ENCODE data around the gene CEP72.
A peak's percentile ranks its signal among the peaks of the same experiment; 100 is the strongest.
"Not testable (repeated sequence)": the region's sequence is repeated elsewhere in the genome, so short reads cannot be mapped to it uniquely, and the experiment has no call there.

The CEP72 gene

DNA sequence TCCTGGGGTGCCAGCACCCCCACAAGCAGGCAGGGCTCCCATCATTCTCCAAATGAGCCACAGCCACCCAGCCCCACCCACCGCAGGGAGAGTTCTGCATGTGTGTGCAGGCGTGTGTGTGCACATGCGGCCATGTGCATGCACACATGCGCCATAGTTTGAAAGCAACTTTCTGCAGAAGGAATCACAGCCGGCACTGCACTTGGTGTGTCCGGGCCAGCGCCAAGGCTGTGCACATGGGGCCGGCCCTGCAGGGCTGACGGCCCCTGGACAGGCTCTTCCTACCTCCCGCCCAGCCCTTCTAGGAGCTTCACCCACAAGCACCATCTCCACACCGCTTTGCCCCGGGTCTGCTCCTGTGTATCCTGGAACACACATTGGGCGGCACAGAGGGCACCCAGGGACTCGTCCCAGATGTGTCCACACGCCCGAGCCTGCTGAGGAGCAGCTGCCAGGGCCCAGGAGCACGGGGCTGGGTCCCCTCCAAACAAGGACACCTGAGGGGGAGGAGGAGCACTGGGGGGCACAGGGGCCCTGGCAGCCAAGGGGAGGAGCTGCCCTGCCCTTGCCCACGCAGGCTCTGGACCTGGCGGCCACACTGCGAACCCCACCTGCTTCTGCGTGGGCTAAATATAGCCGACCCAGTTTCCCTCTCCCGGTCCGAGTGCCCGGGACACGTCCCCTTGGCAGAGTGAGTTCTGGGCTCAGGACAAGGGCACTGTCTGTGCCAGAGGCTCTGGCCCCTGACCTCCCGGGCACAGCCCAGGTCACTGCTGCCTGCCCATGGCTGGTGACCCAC is 61.9 kb downstream of the CEP72 start:
- DNase-seq = no peak

DNA sequence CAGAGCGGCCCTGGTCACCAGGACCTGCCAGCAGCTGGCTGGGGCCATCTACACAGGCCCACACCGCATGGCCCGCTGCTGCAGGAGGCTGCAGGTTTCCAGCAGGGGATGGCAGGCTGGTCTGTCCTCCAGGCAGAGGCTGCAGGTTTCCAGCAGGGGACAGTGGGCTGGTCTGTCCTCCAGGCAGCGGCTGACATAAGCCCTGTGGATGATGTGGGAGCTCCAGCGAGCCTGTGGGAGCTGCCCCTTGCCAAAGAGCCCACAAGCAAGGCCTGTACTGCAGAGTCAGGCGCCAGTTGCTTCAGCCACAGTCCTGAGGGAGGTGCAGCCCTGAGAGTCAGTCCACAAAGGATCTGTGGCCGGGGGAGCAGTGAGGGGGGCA is 62.5 kb downstream of the CEP72 start:
- no peak for DNase-seq

GRCh38 chr5:675111-675870 is 63.2 kb downstream of the CEP72 start:
- no peak for DNase-seq

DNA sequence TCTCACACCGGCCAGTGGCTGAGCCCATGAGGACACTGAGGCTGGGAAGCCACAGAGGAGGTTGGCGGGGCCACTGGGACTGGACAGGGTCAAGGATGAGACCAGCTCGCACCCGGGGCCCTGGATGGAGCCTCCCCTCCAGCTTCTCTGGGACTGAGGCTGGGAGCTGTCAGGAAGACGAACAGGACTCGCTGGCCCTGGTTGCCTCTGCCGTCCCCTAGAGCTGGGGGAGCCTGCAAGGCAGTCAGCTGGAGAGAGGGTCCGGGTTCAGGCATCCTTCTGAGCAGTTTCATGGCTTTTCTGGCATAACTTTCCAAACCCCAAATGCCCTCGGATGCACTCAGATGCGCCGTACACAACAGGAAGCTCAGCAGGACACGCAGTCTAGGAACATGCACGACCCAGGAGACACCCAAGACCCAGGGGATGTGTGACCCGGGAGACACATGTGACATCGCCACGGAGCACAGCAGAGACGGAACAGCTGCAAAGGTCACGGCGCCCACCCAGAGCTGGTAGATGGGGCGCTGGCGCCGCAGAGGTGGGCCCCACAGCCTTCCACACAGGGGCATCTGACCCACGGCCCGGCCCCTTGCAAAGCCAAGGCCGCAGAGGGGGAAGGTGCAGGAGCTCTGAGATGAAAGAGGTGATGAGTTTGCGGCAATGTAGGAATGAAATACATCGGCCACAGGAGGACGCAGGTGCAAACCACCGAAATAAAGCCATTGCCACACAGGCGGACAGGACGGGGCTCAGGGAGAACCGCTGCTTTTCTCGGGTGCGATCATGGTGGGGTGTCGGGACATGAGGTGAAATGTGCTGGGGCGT is 63.9 kb downstream of the CEP72 start:
- DNase-seq = no peak

DNA sequence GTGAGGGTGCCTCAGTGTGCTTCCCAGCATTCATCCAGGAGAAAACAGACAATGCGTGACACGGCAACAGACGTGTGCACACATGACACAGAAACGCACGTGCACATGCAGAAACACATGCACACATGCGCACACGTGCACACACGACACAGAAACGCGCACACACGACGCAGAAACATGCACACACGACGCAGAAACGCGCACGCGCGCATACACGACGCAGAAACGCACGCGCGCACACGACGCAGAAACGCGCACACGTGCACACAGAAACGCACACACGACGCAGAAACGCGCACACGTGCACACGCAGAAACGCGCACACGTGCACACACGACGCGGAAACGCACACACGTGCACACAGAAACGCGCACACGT is 64.5 kb downstream of the CEP72 start:
- DNase-seq = no peak

GRCh38 chr5:677131-678101 is 65.3 kb downstream of the CEP72 start:
- no peak for DNase-seq

- DNase-seq = not testable (repeated sequence)
Observed at GRCh38 chr5:678521-678920, 66.4 kb downstream of the CEP72 start.

GRCh38 chr5:679166-679895 is 67.2 kb downstream of the CEP72 start:
- DNase-seq = not testable (repeated sequence)

DNA sequence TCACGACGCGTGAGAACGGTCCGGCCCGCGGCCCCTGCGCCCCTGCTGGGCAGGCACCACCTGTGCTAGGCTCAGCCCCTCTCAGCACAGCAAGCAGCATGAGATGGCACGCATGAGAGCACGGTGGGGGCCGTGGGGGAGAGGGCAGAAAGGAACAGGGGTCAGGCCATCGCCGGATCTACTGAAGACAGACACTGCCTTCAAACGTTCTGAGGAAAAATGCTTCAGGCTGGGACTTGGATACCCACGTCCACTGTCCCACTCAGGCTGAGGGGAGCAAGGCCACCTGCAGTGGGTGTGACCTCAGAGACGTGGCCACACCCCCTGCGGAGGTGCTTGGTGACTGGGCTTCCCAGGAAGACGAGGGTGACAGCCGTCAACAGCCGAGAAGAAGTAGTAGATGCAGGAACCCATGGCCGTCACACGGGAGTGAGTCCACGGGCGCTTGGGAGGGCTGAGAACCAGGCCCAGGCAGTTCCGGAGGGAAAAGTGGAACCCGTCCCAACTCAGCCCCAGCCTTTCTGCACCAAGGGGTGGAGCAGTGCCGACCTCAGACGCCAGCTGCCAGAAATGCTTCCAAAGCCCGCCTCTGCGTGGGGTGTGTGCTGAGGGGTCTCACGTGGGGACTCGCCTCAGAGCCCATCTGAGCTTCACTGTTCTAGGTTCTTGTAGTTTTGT is 68.1 kb downstream of the CEP72 start:
- DNase-seq = not testable (repeated sequence)

GRCh38 chr5:680836-681235 is 68.7 kb downstream of the CEP72 start:
- DNase-seq = not testable (repeated sequence)

DNA sequence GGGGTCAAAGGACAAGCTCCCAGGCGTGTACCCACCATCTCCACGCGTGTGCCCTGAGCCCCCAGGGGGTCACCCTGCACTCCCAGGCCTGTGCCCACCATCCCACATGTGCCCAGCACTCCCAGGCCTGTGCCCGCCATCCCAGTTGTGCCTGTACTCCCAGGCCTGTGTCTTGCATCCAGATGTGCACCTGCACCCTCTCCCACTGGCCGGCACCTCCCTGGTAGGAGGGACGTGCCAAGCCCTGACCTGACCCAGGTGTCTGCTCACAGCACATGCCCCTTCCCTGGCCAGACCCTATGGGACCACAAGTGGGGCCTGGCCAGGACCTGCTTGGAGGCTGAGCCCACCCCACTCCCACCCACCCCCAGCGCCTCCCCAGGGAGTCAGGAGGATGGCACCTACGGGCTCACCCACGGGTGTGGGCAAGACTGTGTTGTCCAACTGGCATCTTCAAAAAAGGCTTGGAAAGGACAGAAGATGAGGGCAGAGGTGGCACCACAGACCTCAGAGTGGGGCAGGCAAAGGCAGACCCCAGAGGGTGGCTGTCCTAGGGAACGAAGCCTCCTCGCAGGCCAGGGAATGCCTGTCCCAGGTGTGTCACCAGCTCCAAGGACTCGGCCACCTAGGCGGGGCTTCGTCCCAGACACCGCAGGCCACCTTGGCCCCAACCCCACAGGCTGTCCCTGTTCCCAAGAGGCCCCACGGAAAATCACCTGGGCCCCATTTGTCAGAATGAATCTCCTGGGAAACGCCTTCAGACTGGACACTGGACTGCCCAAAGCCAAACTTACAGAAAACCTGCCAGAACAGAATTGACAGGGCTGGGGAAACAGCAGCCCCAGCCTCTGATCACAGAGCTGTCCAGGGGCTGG is 69.4 kb downstream of the CEP72 start:
- DNase-seq = peak; percentile 0

GRCh38 chr5:682216-682615 is 70.1 kb downstream of the CEP72 start:
- DNase-seq = peak; percentile 1

DNA sequence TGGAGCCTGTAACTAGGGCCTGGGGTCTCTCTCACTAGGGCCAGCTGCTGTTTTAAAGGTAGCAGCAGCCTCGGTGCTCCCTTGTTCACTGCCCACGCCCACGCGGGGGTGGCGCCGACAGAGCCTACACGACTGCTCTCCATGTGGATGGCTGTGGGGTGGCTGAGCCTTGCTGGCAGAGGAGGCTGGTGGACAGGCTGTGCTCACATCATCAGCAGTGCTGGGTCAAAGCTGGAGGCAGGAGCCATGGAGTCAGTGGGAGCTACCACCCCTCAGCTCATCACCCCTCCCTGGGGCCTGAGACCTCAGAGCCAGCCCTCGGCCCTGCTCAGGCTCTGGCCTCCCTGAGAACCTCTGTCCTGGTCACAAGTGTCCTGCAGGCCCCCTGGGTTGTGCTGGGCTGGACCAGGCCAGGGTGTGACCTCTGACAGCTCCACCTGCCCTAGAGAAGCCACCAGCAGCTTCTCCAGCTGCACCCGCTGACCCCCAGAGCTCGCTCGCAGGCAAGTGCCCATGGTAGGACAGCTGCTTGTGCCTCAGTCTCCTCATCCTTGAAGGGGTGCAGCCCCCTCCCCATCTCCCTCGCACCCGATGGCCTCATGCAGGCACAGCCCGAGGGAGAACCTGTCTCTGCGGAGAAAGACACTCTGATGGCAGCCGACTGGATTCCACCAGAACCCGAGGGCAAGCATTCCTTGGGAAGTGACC is 70.7 kb downstream of the CEP72 start:
- not testable (repeated sequence) for DNase-seq

DNA sequence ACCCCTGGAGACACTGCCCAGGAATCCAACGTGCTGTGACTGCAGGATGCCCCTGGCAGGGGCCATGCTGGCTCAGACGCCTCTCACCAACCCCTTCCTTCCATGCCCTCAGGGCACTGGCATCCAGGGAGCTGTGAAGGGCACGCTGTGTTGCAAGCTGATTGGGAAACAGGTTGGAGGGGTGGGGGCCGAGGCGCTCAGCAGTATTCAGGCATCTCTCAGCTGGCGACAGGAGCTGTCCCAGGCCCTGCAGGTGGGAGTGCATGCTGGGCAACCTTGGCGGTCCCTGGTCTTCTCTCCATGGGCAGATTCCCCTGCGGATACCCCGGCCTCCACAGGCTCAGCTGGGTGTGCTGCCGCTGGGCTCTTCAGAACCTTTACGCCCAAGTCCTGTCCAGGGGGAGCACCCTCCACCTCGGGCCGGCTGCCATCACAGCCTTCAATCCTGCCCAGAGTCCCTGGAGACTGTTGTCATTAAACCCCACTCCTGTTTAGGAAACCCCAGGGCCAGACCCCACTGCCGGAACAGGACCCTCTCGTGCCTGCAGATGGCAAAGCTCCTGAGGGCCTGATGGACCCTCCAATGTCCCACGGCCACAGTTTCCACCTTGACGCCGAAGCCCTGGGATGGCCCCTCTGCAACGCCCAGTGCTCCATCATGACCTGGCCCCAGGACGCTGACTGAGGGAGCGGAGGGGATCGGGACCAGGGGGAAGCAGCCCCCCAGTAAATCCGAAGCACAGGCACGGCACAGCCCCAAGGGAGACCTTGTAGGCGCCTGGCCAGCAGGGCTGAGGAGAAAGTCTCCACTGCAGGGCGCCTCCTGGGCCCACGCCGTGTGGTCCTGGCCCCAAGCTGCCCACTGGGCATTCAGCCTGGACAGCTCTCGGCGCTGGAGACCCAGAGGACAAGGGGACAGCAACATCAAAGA is 71.7 kb downstream of the CEP72 start:
- no peak for DNase-seq

DNA sequence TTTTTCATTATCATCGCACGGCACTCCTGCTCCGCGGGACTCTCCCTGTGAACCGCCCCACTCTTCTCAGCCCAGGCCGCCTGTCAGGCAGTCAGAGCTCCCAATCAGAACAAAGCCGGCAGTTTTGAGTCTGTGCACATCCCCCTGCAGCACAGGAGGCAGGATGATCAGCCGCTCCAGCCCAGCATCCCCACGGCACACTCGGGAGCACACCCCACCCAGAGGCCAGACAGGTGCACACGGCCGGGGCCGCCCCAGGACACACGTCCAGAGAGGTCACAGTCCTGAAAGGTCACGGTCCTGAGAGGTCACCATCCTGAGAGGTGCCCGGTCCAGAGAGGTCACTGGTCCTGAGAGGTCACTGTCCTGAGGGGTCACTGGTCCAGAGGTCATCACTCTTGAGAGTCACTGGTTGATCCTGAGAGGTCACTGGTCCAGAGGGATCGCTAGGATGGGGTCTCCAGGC is 72.6 kb downstream of the CEP72 start:
- no peak for DNase-seq

DNA sequence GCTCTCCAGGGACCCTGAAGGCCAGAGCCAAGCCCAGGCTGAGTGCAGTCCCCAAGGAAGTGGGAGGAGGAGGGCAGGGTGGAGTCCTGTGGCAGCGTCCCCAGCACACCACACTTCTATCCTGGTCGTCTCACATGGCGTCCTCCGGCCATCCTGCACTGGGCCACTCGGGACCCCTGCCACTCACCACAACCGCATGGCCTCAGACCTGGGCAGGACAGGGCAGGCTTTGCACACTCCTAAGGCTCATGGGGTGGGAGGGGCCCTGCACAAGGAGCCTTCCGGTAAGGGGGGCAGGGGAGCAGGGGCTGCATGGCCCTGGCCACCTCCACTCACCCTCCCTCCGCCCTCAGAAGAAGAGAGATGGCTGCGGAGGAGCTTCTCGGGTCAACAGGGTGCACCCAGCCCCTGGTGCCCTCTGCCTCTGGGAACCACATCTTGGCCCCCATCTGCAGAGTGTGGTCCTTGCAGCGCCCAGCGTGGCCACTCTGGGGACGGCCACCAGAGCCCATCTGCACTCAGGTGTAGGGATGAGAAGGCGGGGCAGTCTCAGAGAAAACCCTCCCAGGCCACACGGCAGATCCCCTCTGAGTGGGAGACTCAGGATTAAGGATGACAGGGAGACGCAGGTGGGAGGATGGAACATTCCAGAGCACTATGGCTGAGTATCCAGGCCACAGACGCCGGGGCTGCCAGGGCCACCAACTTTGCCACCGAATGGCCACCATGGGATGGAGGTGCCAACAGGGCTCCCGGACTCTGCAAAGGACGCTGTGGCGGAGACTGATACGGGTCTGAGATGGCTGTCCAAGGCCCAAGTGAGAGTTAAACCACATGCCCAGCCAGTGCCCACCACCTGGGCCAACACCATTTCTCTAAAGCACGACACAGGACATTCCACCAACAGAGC is 73.4 kb downstream of the CEP72 start:
- DNase-seq = no peak

DNA sequence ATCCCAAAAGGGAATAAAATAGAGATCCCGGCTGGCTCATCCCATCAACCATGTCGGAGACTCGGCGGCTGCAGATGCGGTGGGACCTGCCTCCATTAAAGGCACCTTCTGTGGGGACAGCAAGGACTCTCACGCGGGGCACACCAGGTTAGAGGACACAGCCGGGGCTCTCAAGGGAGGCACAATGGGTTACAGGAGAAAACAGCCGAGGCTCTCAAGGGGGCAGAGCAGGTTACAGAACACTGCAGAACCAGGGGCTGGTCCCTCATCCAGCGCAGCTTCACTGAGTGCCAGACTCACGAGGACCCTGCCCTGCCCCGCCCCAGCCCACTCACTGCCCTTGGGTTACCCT is 74.0 kb downstream of the CEP72 start:
- not testable (repeated sequence) for DNase-seq

Measured in activated naive CD4-positive, alpha-beta T cell treated with Interleukin-2 at 50 U/mL for 16 hours (primary cell).